IMR-90 (cell line): ENCODE results near the gene AK3. TPM values are rescaled to one million over a fixed set of nuclear protein-coding genes. Genes with fewer than 3 reads are reported as not detected.

ENCODE experiments used
- ATAC-seq: fragments of 200-7000 bp; cut with Tn5 transposase; 2 replicates; pipeline ENCODE4 v1.9.1; 2020; ENCODE audit warnings: low read depth, mild to moderate bottlenecking, moderate library complexity
- BruUV-seq: library from RNA; stranded (reverse); fragments of 400-500 nt; replicated peaks from 2 replicates; lab custom pipeline; 2021; lab: Mats Ljungman, UMichigan
- CTCF ChIA-PET: fragments of 300-600 bp; formaldehyde crosslinking; extraction: SDS; loops from one replicate; lab custom pipeline; 2021; ENCODE audit warnings: antibody characterized with exemption; lab: Yijun Ruan, JAX
- POLR2A ChIA-PET: fragments of 300-600 bp; sonication (Branson Sonifier 250); formaldehyde crosslinking; loops from one replicate; lab custom pipeline; 2022; ENCODE audit warnings: antibody characterized with exemption; ENCODE audit not compliant: unreplicated experiment; lab: Charles Lee
- DNase-seq: peaks from one replicate; pipeline ENCODE4 v3.0.0; 2013
- H2AFZ ChIP-seq: replicated peaks from 2 replicates; pipeline ENCODE3; 2013; ENCODE audit warnings: low read length, mild to moderate bottlenecking; ENCODE audit not compliant: poor library complexity
- H2AK5ac ChIP-seq: 2 replicates; pipeline ENCODE4 v1.6.1; 2013; ENCODE audit warnings: low read depth, low read length, inconsistent platforms
- H2AK9ac ChIP-seq: replicated peaks from 2 replicates; pipeline ENCODE3; 2013; ENCODE audit warnings: mild to moderate bottlenecking, low read depth, low read length, moderate library complexity; ENCODE audit not compliant: poor library complexity
- H2BK120ac ChIP-seq: 2 replicates; pipeline ENCODE4 v1.6.1; 2013; ENCODE audit warnings: low read depth, low read length, inconsistent platforms
- H2BK15ac ChIP-seq: 3 replicates; pipeline ENCODE4 v1.6.1; 2013; ENCODE audit warnings: low read depth, low read length, inconsistent platforms
- H2BK20ac ChIP-seq: 2 replicates; pipeline ENCODE4 v1.6.1; 2013; ENCODE audit warnings: low read depth, mild to moderate bottlenecking, inconsistent platforms, low read length, moderate library complexity
- H2BK5ac ChIP-seq: 2 replicates; pipeline ENCODE4 v1.6.1; 2013; ENCODE audit warnings: mild to moderate bottlenecking, low read depth, low read length, inconsistent platforms; ENCODE audit not compliant: poor library complexity, severe bottlenecking
- H3K14ac ChIP-seq: replicated peaks from 2 replicates; pipeline ENCODE4 v1.6.1; 2013; ENCODE audit warnings: low read depth, low read length, inconsistent platforms
- H3K18ac ChIP-seq: 2 replicates; pipeline ENCODE4 v1.6.1; 2013; ENCODE audit warnings: low read depth, low read length, control low read depth
- H3K23ac ChIP-seq: 2 replicates; pipeline ENCODE4 v1.6.1; 2013; ENCODE audit warnings: low read depth, low read length, inconsistent platforms
- H3K27ac ChIP-seq: 2 replicates; pipeline ENCODE4 v1.5.1; 2013; ENCODE audit warnings: mild to moderate bottlenecking, control low read depth, low read length; ENCODE audit not compliant: insufficient read depth
- H3K27me3 ChIP-seq: 2 replicates; pipeline ENCODE4 v1.6.1; 2013; ENCODE audit warnings: low read length; ENCODE audit not compliant: control insufficient read depth, insufficient read depth
- H3K36me3 ChIP-seq: 2 replicates; pipeline ENCODE4 v1.6.1; 2013; ENCODE audit warnings: low read length, mixed read lengths; ENCODE audit not compliant: control insufficient read depth, insufficient read depth
- H3K4ac ChIP-seq: 2 replicates; pipeline ENCODE4 v1.6.1; 2013; ENCODE audit warnings: low read depth, low read length, inconsistent platforms
- H3K4me1 ChIP-seq: 2 replicates; pipeline ENCODE4 v1.6.1; 2013; ENCODE audit warnings: low read length, mixed read lengths; ENCODE audit not compliant: control insufficient read depth, insufficient read depth
- H3K4me2 ChIP-seq: 2 replicates; pipeline ENCODE4 v1.6.1; 2013; ENCODE audit warnings: low read depth, mild to moderate bottlenecking, control low read depth, low read length, moderate library complexity
- H3K4me3 ChIP-seq: 2 replicates; pipeline ENCODE4 v1.5.1; 2013; ENCODE audit warnings: low read depth, mild to moderate bottlenecking, control low read depth, low read length, moderate library complexity; ENCODE audit not compliant: insufficient read depth
- H3K56ac ChIP-seq: 2 replicates; pipeline ENCODE4 v1.6.1; 2013; ENCODE audit warnings: low read length, inconsistent platforms; ENCODE audit not compliant: insufficient read depth; ENCODE audit errors: extremely low read depth
- H3K79me1 ChIP-seq, 2 experiments: 2 replicates each; pipeline ENCODE4 v1.6.1; 2013; ENCODE audit warnings: low read length in 2 of 2, inconsistent platforms in 1 of 2, low read depth in 1 of 2
- H3K9ac ChIP-seq: 2 replicates; pipeline ENCODE4 v1.6.1; 2013; ENCODE audit warnings: low read depth, low read length, control low read depth
- H3K9me1 ChIP-seq: 2 replicates; pipeline ENCODE4 v1.6.1; 2013; ENCODE audit warnings: low read length, inconsistent platforms; ENCODE audit not compliant: insufficient read depth
- H3K9me3 ChIP-seq: 2 replicates; pipeline ENCODE4 v1.6.1; 2013; ENCODE audit warnings: low read length; ENCODE audit not compliant: control insufficient read depth, insufficient read depth
- H4K20me1 ChIP-seq: 2 replicates; pipeline ENCODE4 v1.6.1; 2013; ENCODE audit warnings: low read length, inconsistent platforms; ENCODE audit not compliant: insufficient read depth
- H4K5ac ChIP-seq: 2 replicates; pipeline ENCODE4 v1.6.1; 2013; ENCODE audit warnings: mild to moderate bottlenecking, low read depth, low read length, control low read depth
- H4K8ac ChIP-seq, 2 experiments: 2 replicates each; pipeline ENCODE4 v1.6.1; 2013; ENCODE audit warnings: low read depth in 2 of 2, low read length in 2 of 2, control low read depth in 1 of 2, inconsistent platforms in 1 of 2
- H4K91ac ChIP-seq: 2 replicates; pipeline ENCODE4 v1.6.1; 2013; ENCODE audit warnings: low read depth, low read length, inconsistent platforms; ENCODE audit not compliant: insufficient read depth
- CEBPB ChIP-seq: IDR thresholded peaks from 2 replicates; pipeline ENCODE4 v1.6.1; 2012; ENCODE audit warnings: low read depth, low read length, improper control_type of control experiment
- CHD1 ChIP-seq: IDR thresholded peaks from 2 replicates; pipeline ENCODE4 v1.6.1; 2012; ENCODE audit warnings: low read depth, low read length, improper control_type of control experiment
- CTCF ChIP-seq: conservative IDR thresholded peaks from 2 replicates; pipeline ENCODE4 v1.5.1; 2012; ENCODE audit warnings: mild to moderate bottlenecking, low read depth, low read length, improper control_type of control experiment
- ELK1 ChIP-seq: fragments of 150-350 bp; IDR thresholded peaks from 2 replicates; pipeline ENCODE4 v1.6.1; 2016; ENCODE audit warnings: low read depth, mild to moderate bottlenecking, low read length, moderate library complexity, borderline replicate concordance
- MAZ ChIP-seq: IDR thresholded peaks from 2 replicates; pipeline ENCODE4 v1.6.1; 2012; ENCODE audit warnings: low read depth, mild to moderate bottlenecking, low read length, improper control_type of control experiment, moderate library complexity, borderline replicate concordance
- SMC3 ChIP-seq: fragments of 150-350 bp; IDR thresholded peaks from 2 replicates; pipeline ENCODE4 v1.6.1; 2016; ENCODE audit warnings: low read depth, mild to moderate bottlenecking, antibody characterized with exemption, low read length, moderate library complexity
- USF2 ChIP-seq: fragments of 150-350 bp; IDR thresholded peaks from 2 replicates; pipeline ENCODE4 v1.6.1; 2017; ENCODE audit warnings: mild to moderate bottlenecking, antibody characterized with exemption, low read length, low read depth
- WGBS, 2 experiments: methylation state at CpG; one replicate each; pipeline versions ENCODE4 v1.1.5 to v1.1.7; 2013; ENCODE audit warnings: missing lambda C conversion rate in 2 of 2; ENCODE audit not compliant: insufficient read length in 1 of 2; ENCODE audit errors: extremely low coverage in 2 of 2; 5-methylcytosine and 5-hydroxymethylcytosine counted together
- dilution Hi-C: fragments of 300-500 bp; cut with HindIII; formaldehyde crosslinking; loops from one replicate; pipeline ENCODE4 v1.14.3; 2018; ENCODE audit warnings: low sequenced_read_pairs; ENCODE audit not compliant: unreplicated experiment
- in situ Hi-C: fragments of 300-500 bp; cut with MboI; formaldehyde crosslinking; loops from 3 replicates; pipeline ENCODE4 v1.14.3; 2019; ENCODE audit warnings: low sequenced_read_pairs, inconsistent platforms, mixed read lengths
- intact Hi-C: fragments of 100-400 bp; cut with micrococcal nuclease; formaldehyde crosslinking; loops from 2 replicates; pipeline ENCODE4 v1.10.0; 2022
- polyA plus RNA-seq, 3 experiments: library from polyadenylated mRNA; depleted of rRNA; stranded (reverse); fragments of >200 nt; gene quantifications; 2 replicates each; pipeline ENCODE4 v1.2.3, GENCODE V29; 2012; ENCODE audit warnings: low replicate concordance in 1 of 3
- total RNA-seq: library from RNA; depleted of rRNA; stranded (reverse); fragments of >200 nt; gene quantifications from 2 replicates; pipeline ENCODE4 v1.2.3, GENCODE V29; 2012

AK3 gene
- total and polyA plus RNA-seq, 2 of the 4 experiments (the other 2 are of a cell fraction): 24.7 to 26.2 TPM

- H2BK20ac ChIP-seq: no peak overlapping the region
- TF ChIP-seq SMC3: no peak
- TF ChIP-seq USF2: no peak
- TF ChIP-seq CEBPB: no peak
- TF ChIP-seq CTCF: no peak
- TF ChIP-seq ELK1: no peak
- no peak for TF ChIP-seq CHD1
- TF ChIP-seq MAZ: no peak
- no peak overlapping the region for H2AK5ac ChIP-seq
- DNase-seq (no peak), ATAC-seq (no peak)
- H4K5ac ChIP-seq: no peak overlapping the region
- 0% methylated on average over 1 of the region's 2 CpGs; no CpG with 5 or more reads in 1 of the 2 experiments for WGBS, 2 experiments
- no peak overlapping the region for H3K4me3 ChIP-seq
- H3K36me3 ChIP-seq: peaks cover 4% of the 10 kb centered on the region
- no peak overlapping the region for H2AFZ ChIP-seq
- ChIA-PET CTCF (no interaction called here), POLR2A (no interaction called here)
- no peak overlapping the region for H3K4me2 ChIP-seq
- no peak overlapping the region for H4K8ac ChIP-seq
- intact Hi-C loops: no loop called here
- H4K20me1 ChIP-seq: no peaks in the 10 kb centered on the region
- H3K56ac ChIP-seq: no peak overlapping the region
- H2AK9ac ChIP-seq: no peak overlapping the region
- H3K4ac ChIP-seq: no peak overlapping the region
- dilution Hi-C loops: no loop called here
- no peak overlapping the region for H2BK120ac ChIP-seq
- H3K9me1 ChIP-seq: no peaks in the 10 kb centered on the region
- no peaks in the 10 kb centered on the region for H3K9me3 ChIP-seq
- H3K79me1 ChIP-seq: peaks cover 0 to 2% of the 10 kb centered on the region in 2 experiments; a peak in 1 of 4 replicates
- H3K14ac ChIP-seq: no peak overlapping the region
- in situ Hi-C loops: no loop called here
- no peak overlapping the region for H3K27ac ChIP-seq
- H3K18ac ChIP-seq: no peak overlapping the region
- BruUV-seq: no TSS peak
- no peaks in the 10 kb centered on the region for H3K4me1 ChIP-seq
- no peak overlapping the region for H3K9ac ChIP-seq
- no peak overlapping the region for H3K23ac ChIP-seq
- no peak overlapping the region for H2BK15ac ChIP-seq
- no peak overlapping the region for H2BK5ac ChIP-seq
- H3K27me3 ChIP-seq: no peaks in the 10 kb centered on the region
- no peak overlapping the region for H4K91ac ChIP-seq
These were observed 35.0 kb downstream of the AK3 start for GRCh38 chr9:4706021-4706420.
